ENCODE data around the gene ALOXE3.

ALOXE3 gene

GRCh38 chr17:8148560-8148959 is 30.2 kb upstream of the ALOXE3 start:
- ATAC-seq: no peak
- Mint-ChIP-seq H3K4me3 (no peak overlapping the region), H3K27me3 (no peaks in the 10 kb centered on the region), H3K27ac (no peak overlapping the region), H3K9me3 (no peaks in the 10 kb centered on the region), H3K36me3 (peaks cover 64% of the 10 kb centered on the region), H3K4me1 (peaks cover 24% of the 10 kb centered on the region)

DNA sequence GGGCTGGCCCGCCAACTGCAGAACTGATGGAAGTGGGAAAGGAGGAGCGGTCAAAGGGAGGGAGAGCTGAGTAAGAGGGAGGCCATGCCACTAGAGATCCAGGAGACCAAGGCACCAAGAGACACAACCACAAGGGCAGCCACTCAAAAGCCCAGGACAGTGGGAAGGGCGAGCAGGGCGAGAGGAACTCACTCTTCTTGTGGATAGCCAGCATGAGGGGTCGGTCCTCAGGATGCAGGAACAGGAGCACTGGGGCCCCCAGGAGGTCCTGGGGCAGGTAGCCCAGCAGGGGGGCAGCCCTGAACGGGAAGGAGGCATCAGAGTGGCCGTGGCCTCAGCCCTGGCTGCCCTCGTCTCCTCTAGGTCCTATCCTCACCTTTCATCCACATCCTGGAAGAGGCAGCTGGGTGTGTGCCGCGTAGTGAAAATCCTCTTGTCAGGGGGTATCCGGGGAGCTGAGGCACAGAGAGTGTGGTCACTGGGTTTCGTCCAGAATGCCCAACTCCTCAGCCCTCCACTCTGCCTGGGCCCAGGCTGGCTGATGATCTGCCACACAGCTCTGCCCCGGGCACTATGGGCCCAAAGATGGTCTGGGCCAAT is 29.6 kb upstream of the ALOXE3 start:
- Mint-ChIP-seq H3K9me3 (no peaks in the 10 kb centered on the region), H3K4me1 (peaks cover 24% of the 10 kb centered on the region), H3K27ac (no peak overlapping the region), H3K36me3 (peaks cover 69% of the 10 kb centered on the region), H3K27me3 (no peaks in the 10 kb centered on the region), H3K4me3 (no peak overlapping the region)
- no peak for ATAC-seq

- Mint-ChIP-seq H3K27ac (no peak overlapping the region), H3K4me3 (no peak overlapping the region), H3K27me3 (no peaks in the 10 kb centered on the region), H3K36me3 (peaks cover 75% of the 10 kb centered on the region), H3K4me1 (peaks cover 24% of the 10 kb centered on the region), H3K9me3 (no peaks in the 10 kb centered on the region)
- no peak for ATAC-seq
Observed at GRCh38 chr17:8147141-8147804, 29.0 kb upstream of the ALOXE3 start.

- H3K9me3 Mint-ChIP-seq: no peaks in the 10 kb centered on the region
- H3K36me3 Mint-ChIP-seq: peaks cover 79% of the 10 kb centered on the region
- H3K27ac Mint-ChIP-seq: no peak overlapping the region
- no peak for ATAC-seq
- H3K4me3 Mint-ChIP-seq: no peak overlapping the region
- H3K4me1 Mint-ChIP-seq: peaks cover 24% of the 10 kb centered on the region
- H3K27me3 Mint-ChIP-seq: no peaks in the 10 kb centered on the region
Observed at GRCh38 chr17:8146381-8147140, 28.2 kb upstream of the ALOXE3 start.

GRCh38 chr17:8145811-8146210 is 27.5 kb upstream of the ALOXE3 start:
- H3K4me1 Mint-ChIP-seq: peaks cover 23% of the 10 kb centered on the region
- H3K36me3 Mint-ChIP-seq: peaks cover 86% of the 10 kb centered on the region
- H3K27ac Mint-ChIP-seq: no peak overlapping the region
- ATAC-seq: no peak
- H3K27me3 Mint-ChIP-seq: no peaks in the 10 kb centered on the region
- no peak overlapping the region for H3K4me3 Mint-ChIP-seq
- H3K9me3 Mint-ChIP-seq: no peaks in the 10 kb centered on the region

- Mint-ChIP-seq H3K36me3 (peaks cover 87% of the 10 kb centered on the region), H3K4me3 (no peak overlapping the region), H3K9me3 (no peaks in the 10 kb centered on the region), H3K27ac (no peak overlapping the region), H3K4me1 (peaks cover 11% of the 10 kb centered on the region), H3K27me3 (no peaks in the 10 kb centered on the region)
- ATAC-seq: no peak
Observed at GRCh38 chr17:8144401-8145231, 26.3 kb upstream of the ALOXE3 start.

- Mint-ChIP-seq H3K4me3 (no peak overlapping the region), H3K27me3 (no peaks in the 10 kb centered on the region), H3K36me3 (peaks cover 79% of the 10 kb centered on the region), H3K4me1 (peaks cover 8% of the 10 kb centered on the region), H3K27ac (no peak overlapping the region), H3K9me3 (no peaks in the 10 kb centered on the region)
- ATAC-seq: no peak
Observed at GRCh38 chr17:8143581-8144400, 25.5 kb upstream of the ALOXE3 start.

- Mint-ChIP-seq H3K9me3 (no peaks in the 10 kb centered on the region), H3K4me1 (peaks cover 8% of the 10 kb centered on the region), H3K27me3 (no peaks in the 10 kb centered on the region), H3K4me3 (no peak overlapping the region), H3K36me3 (peaks cover 71% of the 10 kb centered on the region), H3K27ac (no peak overlapping the region)
- ATAC-seq: no peak
Observed at GRCh38 chr17:8142887-8143580, 24.7 kb upstream of the ALOXE3 start.

GRCh38 chr17:8142158-8142886 is 24.0 kb upstream of the ALOXE3 start:
- Mint-ChIP-seq H3K27me3 (no peaks in the 10 kb centered on the region), H3K4me3 (no peak overlapping the region), H3K4me1 (peaks cover 8% of the 10 kb centered on the region), H3K27ac (no peak overlapping the region), H3K36me3 (peaks cover 64% of the 10 kb centered on the region), H3K9me3 (no peaks in the 10 kb centered on the region)
- ATAC-seq: no peak

- H3K36me3 Mint-ChIP-seq: peaks cover 59% of the 10 kb centered on the region
- H3K4me1 Mint-ChIP-seq: peaks cover 8% of the 10 kb centered on the region
- no peak for ATAC-seq
- no peaks in the 10 kb centered on the region for H3K9me3 Mint-ChIP-seq
- no peaks in the 10 kb centered on the region for H3K27me3 Mint-ChIP-seq
- H3K4me3 Mint-ChIP-seq: no peak overlapping the region
- H3K27ac Mint-ChIP-seq: no peak overlapping the region
Observed at GRCh38 chr17:8141741-8142140, 23.4 kb upstream of the ALOXE3 start.

GRCh38 chr17:8141045-8141444 is 22.7 kb upstream of the ALOXE3 start:
- peaks cover 3% of the 10 kb centered on the region for H3K4me1 Mint-ChIP-seq
- no peak overlapping the region for H3K27ac Mint-ChIP-seq
- peaks cover 52% of the 10 kb centered on the region for H3K36me3 Mint-ChIP-seq
- no peak overlapping the region for H3K4me3 Mint-ChIP-seq
- H3K9me3 Mint-ChIP-seq: no peaks in the 10 kb centered on the region
- no peak for ATAC-seq
- no peaks in the 10 kb centered on the region for H3K27me3 Mint-ChIP-seq

DNA sequence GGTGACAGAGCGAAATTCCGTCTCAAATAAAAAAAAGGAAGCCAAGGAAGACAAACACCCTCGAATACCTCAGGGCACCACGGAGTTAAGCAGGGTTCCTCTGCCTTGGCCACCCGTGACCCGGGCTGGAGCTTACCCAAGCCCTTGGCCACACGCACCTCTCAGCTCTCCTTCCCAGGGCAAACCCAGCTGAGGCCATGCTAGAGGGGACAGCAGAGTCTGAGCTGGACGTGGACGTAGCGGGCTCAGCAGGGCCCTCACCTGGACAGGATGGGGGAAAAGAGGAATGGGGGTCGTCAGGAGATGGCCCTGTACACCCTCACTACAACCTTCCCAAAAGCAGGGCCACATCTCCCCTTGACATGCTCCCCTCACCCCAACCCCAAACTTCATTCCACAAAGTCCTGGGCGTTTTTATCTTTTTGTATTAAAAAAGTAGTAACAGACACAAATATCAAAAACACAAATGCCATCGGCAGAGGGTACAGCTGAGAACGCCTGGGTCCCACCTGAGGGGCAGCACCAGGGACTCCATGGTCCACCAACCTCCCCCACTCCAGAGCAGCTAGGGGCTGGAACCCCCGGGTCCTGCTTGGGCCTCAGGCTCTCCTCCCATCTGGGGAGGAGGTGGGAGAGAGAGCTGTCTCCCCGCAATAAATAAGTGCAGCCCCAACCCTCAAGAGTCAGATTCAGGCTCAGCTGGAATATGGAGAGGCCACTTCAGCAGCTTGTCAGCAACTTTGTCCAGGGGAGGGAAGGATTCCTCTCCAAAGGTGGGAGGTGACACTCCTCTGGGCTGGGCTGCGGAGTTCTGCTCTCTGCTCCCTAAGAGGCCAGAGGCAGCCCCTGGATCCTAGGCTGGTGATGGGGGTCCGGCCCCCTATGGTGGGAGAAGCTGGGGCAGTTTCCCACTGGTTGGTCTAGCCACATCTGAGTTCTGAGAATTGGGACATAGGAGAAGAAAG is 22.0 kb upstream of the ALOXE3 start:
- no peaks in the 10 kb centered on the region for H3K4me1 Mint-ChIP-seq
- H3K9me3 Mint-ChIP-seq: no peaks in the 10 kb centered on the region
- no peak overlapping the region for H3K4me3 Mint-ChIP-seq
- ATAC-seq: no peak
- H3K27ac Mint-ChIP-seq: no peak overlapping the region
- H3K27me3 Mint-ChIP-seq: no peaks in the 10 kb centered on the region
- H3K36me3 Mint-ChIP-seq: peaks cover 45% of the 10 kb centered on the region
